Endothelial cell of umbilical vein (primary cell): ENCODE data around the gene FNDC3A. TPM values are rescaled to one million over a fixed set of nuclear protein-coding genes. Genes with fewer than 3 reads are reported as not detected.

ENCODE experiments used
- BruUV-seq: library from RNA; stranded (reverse); fragments of 400-500 nt; replicated peaks from 2 replicates; lab custom pipeline; 2021; lab: Mats Ljungman, UMichigan
- CTCF ChIA-PET: fragments of 300-600, 350-600 bp; sonication (Branson Sonifier 250); formaldehyde crosslinking; loops from one replicate; lab custom pipeline; 2021; ENCODE audit warnings: antibody characterized with exemption, inconsistent platforms; lab: Charles Lee
- POLR2A ChIA-PET: fragments of 300-600, 350-600 bp; sonication (Branson Sonifier 250); formaldehyde crosslinking; loops from one replicate; lab custom pipeline; 2021; ENCODE audit warnings: antibody characterized with exemption, inconsistent platforms; lab: Charles Lee
- DNase-seq: peaks from one replicate; pipeline ENCODE4 v3.0.0-alpha.2; 2011; ENCODE audit warnings: low read depth, low spot score
- FAIRE-seq: peaks from 2 replicates; lab custom pipeline; 2011; peaks lifted over from hg19 to GRCh38; lab: Jason Lieb, UNC
- H2AFZ ChIP-seq: 2 replicates; pipeline ENCODE4 v1.6.0; 2012; ENCODE audit warnings: low read depth, low read length, control low read depth, inconsistent platforms
- H3K27ac ChIP-seq: 2 replicates; pipeline ENCODE4 v1.5.1; 2011; ENCODE audit warnings: low read depth, mild to moderate bottlenecking, control low read depth, low read length, moderate library complexity; ENCODE audit not compliant: insufficient read depth
- H3K27me3 ChIP-seq, 2 experiments: 2 replicates each; pipeline versions ENCODE4 v1.6.0 to v1.6.1; 2011; ENCODE audit warnings: low read length in 2 of 2, mixed read lengths in 1 of 2; ENCODE audit not compliant: control insufficient read depth in 2 of 2, insufficient read depth in 2 of 2
- H3K36me3 ChIP-seq, 2 experiments: 2 replicates in 1 of 2; 3 replicates in 1 of 2; pipeline ENCODE4 v1.5.1; 2011; ENCODE audit warnings: low read length in 2 of 2, mild to moderate bottlenecking in 1 of 2, moderate library complexity in 1 of 2; ENCODE audit not compliant: control insufficient read depth in 2 of 2, insufficient read depth in 2 of 2; ENCODE audit errors: extremely low read depth in 1 of 2
- H3K4me1 ChIP-seq: 3 replicates; pipeline ENCODE4 v1.5.1; 2011; ENCODE audit warnings: mild to moderate bottlenecking, low read length; ENCODE audit not compliant: control insufficient read depth, insufficient read depth; ENCODE audit errors: extremely low read depth
- H3K4me2 ChIP-seq: 2 replicates; pipeline ENCODE4 v1.6.1; 2011; ENCODE audit warnings: low read length, control low read depth, mixed read lengths; ENCODE audit not compliant: insufficient read depth
- H3K4me3 ChIP-seq, 3 experiments: fragments of 200-600 bp in 1 of 3; sonication (generic), shearing (Covaris generic) in 1 of 3; replicated peaks in 1 of 3; 2 replicates each; pipeline ENCODE4 v1.5.1; 2011 to 2016; ENCODE audit warnings: control low read depth in 3 of 3, low read length in 3 of 3, mild to moderate bottlenecking in 2 of 3, inconsistent platforms in 1 of 3, low read depth in 1 of 3, moderate library complexity in 1 of 3; ENCODE audit not compliant: insufficient read depth in 1 of 3
- H3K79me2 ChIP-seq: 2 replicates; pipeline ENCODE4 v1.6.0; 2012; ENCODE audit warnings: low read length, inconsistent platforms; ENCODE audit not compliant: control insufficient read depth, insufficient read depth
- H3K9ac ChIP-seq: replicated peaks from 2 replicates; pipeline ENCODE3; 2011; ENCODE audit warnings: low read length, control low read depth; ENCODE audit not compliant: insufficient read depth; ENCODE audit errors: extremely low read depth
- H3K9me1 ChIP-seq: replicated peaks from 3 replicates; pipeline ENCODE4 v1.6.0; 2011; ENCODE audit warnings: mild to moderate bottlenecking, low read length; ENCODE audit not compliant: control insufficient read depth, insufficient read depth; ENCODE audit errors: extremely low read depth
- H3K9me3 ChIP-seq: replicated peaks from 2 replicates; pipeline ENCODE4 v1.5.1; 2012; ENCODE audit warnings: low read length, inconsistent platforms; ENCODE audit not compliant: control insufficient read depth, insufficient read depth
- H4K20me1 ChIP-seq: replicated peaks from 2 replicates; pipeline ENCODE3; 2011; ENCODE audit warnings: mild to moderate bottlenecking, low read length; ENCODE audit not compliant: control insufficient read depth, insufficient read depth; ENCODE audit errors: extremely low read depth
- CTCF ChIP-seq, 2 donors: IDR thresholded peaks; 1 replicate in 1 of 2; 2 replicates in 1 of 2; pipeline ENCODE4 v1.5.1; 2011; ENCODE audit warnings: low read length in 2 of 2, mild to moderate bottlenecking in 2 of 2, moderate library complexity in 2 of 2, control low read depth in 1 of 2, inconsistent platforms in 1 of 2, low read depth in 1 of 2; ENCODE audit not compliant: insufficient read depth in 1 of 2; ENCODE audit errors: extremely low read depth in 1 of 2
- EZH2 ChIP-seq: IDR thresholded peaks from 2 replicates; pipeline ENCODE4 v1.6.1; 2012; ENCODE audit warnings: borderline replicate concordance, low read depth, mild to moderate bottlenecking, moderate library complexity, low read length, inconsistent platforms; ENCODE audit not compliant: severe bottlenecking
- FOS ChIP-seq: IDR thresholded peaks from 2 replicates; pipeline ENCODE4 v1.6.1; 2011; ENCODE audit warnings: mild to moderate bottlenecking, low read length, moderate library complexity, borderline replicate concordance; ENCODE audit not compliant: insufficient read depth
- GATA2 ChIP-seq: IDR thresholded peaks from 2 replicates; pipeline ENCODE4 v1.7.0; 2011; ENCODE audit warnings: low read depth, mild to moderate bottlenecking, moderate library complexity, mixed read lengths, low read length; ENCODE audit not compliant: insufficient read length, insufficient read depth
- JUN ChIP-seq: IDR thresholded peaks from 2 replicates; pipeline ENCODE4 v1.6.1; 2011; ENCODE audit warnings: borderline replicate concordance, low read depth; ENCODE audit not compliant: insufficient read length, insufficient read depth
- MYC ChIP-seq: IDR thresholded peaks from one replicate; pipeline ENCODE4 v1.6.1; 2011; ENCODE audit warnings: mild to moderate bottlenecking, low read depth, low read length
- POLR2A ChIP-seq: IDR thresholded peaks from 2 replicates; pipeline ENCODE4 v1.6.1; 2012; ENCODE audit warnings: low read depth, mild to moderate bottlenecking, control low read depth, low read length
- POLR2AphosphoS5 ChIP-seq: IDR thresholded peaks from 2 replicates; pipeline ENCODE4 v1.6.1; 2012; ENCODE audit warnings: low read depth, mild to moderate bottlenecking, control low read depth, low read length, moderate library complexity; ENCODE audit not compliant: insufficient read depth
- dilution Hi-C: fragments of 300-500 bp; cut with MboI; formaldehyde crosslinking; loops from one replicate; pipeline ENCODE4 v1.15.0; 2019; ENCODE audit warnings: low sequenced_read_pairs; ENCODE audit not compliant: extremely low pct_ligation_motif_present
- intact Hi-C: fragments of 100-400 bp; cut with micrococcal nuclease; formaldehyde crosslinking; loops from one replicate; pipeline ENCODE4 v1.10.0; 2022
- polyA plus RNA-seq, 4 experiments: library from polyadenylated mRNA; depleted of rRNA in 3 of 4; stranded (reverse) in 3 of 4; unstranded in 1 of 4; fragments of >200 nt; gene quantifications; 2 replicates each; pipeline versions ENCODE4 v1.2.1 to v1.2.3, GENCODE V29; 2011 to 2012; ENCODE audit warnings: missing spikeins in 1 of 4
- total RNA-seq: library from RNA; stranded (reverse); gene quantifications from 2 replicates; pipeline ENCODE4 v1.2.3, GENCODE V29; 2021
- TF ChIP-seq, protein P1 (sequence below): IDR thresholded peaks from 2 replicates; pipeline ENCODE4 v1.6.1; 2011; ENCODE audit not compliant: insufficient read depth, insufficient read length

The FNDC3A gene
- total and polyA plus RNA-seq, 2 donors (not counting 3 experiments of a cell fraction or from before 2014, with no cell fraction given): 26.3 to 50.8 TPM

GRCh38 chr13:48945626-48946025 lies 30.1 kb upstream of the FNDC3A start:
- H3K4me1 ChIP-seq: peaks cover 3% of the 10 kb centered on the region
- H3K27ac ChIP-seq: no peak overlapping the region
- TF ChIP-seq MYC (no peak), CTCF (IDR thresholded peaks at IDR 0.05; ENCODE audit: extremely low read depth in 1 of 2, insufficient read depth in 1 of 2, low read depth in 1 of 2, low read length in 2 of 2) (no peak), GATA2 (no peak), POLR2AphosphoS5 (no peak), POLR2A (no peak), FOS (no peak), EZH2 (no peak), JUN (no peak)
- TF ChIP-seq, protein P1, sequence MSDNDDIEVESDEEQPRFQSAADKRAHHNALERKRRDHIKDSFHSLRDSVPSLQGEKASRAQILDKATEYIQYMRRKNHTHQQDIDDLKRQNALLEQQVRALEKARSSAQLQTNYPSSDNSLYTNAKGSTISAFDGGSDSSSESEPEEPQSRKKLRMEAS: no peak
- no peak overlapping the region for H3K4me3 ChIP-seq
- intact Hi-C loops: no loop called here
- ChIA-PET POLR2A (no interaction called here), CTCF (interaction anchor here (1.3 kb wide), 1 partner anchor 177 kb away, joined by 3 read pairs; no protein-coding TSS in a partner anchor)
- H3K9ac ChIP-seq: no peak overlapping the region
- DNase-seq (no peak), FAIRE-seq (no peak)
- no peaks in the 10 kb centered on the region for H3K27me3 ChIP-seq
- no peak overlapping the region for H2AFZ ChIP-seq
- H3K9me3 ChIP-seq: no peaks in the 10 kb centered on the region
- no TSS peak for BruUV-seq
- H3K36me3 ChIP-seq: no peaks in the 10 kb centered on the region
- no peak overlapping the region for H3K4me2 ChIP-seq
- no peaks in the 10 kb centered on the region for H3K79me2 ChIP-seq
- no peaks in the 10 kb centered on the region for H3K9me1 ChIP-seq
- H4K20me1 ChIP-seq: no peaks in the 10 kb centered on the region
- dilution Hi-C loops: no loop called here
